Endothelial cell (in vitro differentiated cells): Measurements from ENCODE around the gene CAPN7. TPM values are rescaled to one million over a fixed set of nuclear protein-coding genes. Genes with fewer than 3 reads are reported as not detected.

Experiments used
- DNase-seq: peaks from one replicate; pipeline ENCODE4 v3.0.0; 2021; ENCODE audit warnings: low spot score
- H3K27ac Mint-ChIP-seq: one replicate; pipeline ENCODE4 v1.8.0; 2021; ENCODE audit warnings: mixed read lengths, inconsistent platforms; ENCODE audit not compliant: unreplicated experiment
- H3K27me3 Mint-ChIP-seq: one replicate; pipeline ENCODE4 v1.8.0; 2021; ENCODE audit warnings: mild to moderate bottlenecking, moderate library complexity, mixed read lengths, inconsistent platforms; ENCODE audit not compliant: unreplicated experiment
- H3K36me3 Mint-ChIP-seq: one replicate; pipeline ENCODE4 v1.8.0; 2021; ENCODE audit warnings: mild to moderate bottlenecking, low read depth, mixed read lengths, inconsistent platforms; ENCODE audit not compliant: unreplicated experiment
- H3K4me1 Mint-ChIP-seq: one replicate; pipeline ENCODE4 v1.8.0; 2021; ENCODE audit warnings: mild to moderate bottlenecking, mixed read lengths, inconsistent platforms; ENCODE audit not compliant: unreplicated experiment
- H3K4me3 Mint-ChIP-seq: one replicate; pipeline ENCODE4 v1.8.0; 2021; ENCODE audit warnings: mild to moderate bottlenecking, mixed read lengths, inconsistent platforms; ENCODE audit not compliant: unreplicated experiment
- H3K9me3 Mint-ChIP-seq: one replicate; pipeline ENCODE4 v1.8.0; 2021; ENCODE audit warnings: mixed read lengths, inconsistent platforms; ENCODE audit not compliant: unreplicated experiment
- CTCF ChIP-seq: fragments of 200-600 bp; sonication (generic); IDR thresholded peaks from one replicate; pipeline ENCODE4 v1.5.0; 2021; ENCODE audit warnings: antibody characterized with exemption; ENCODE audit not compliant: unreplicated experiment
- total RNA-seq: library from RNA; stranded (reverse); fragmentation: NEBNext Ultra II Directional; extraction: Animal tissue kit (Norgen Biotek cat#: 25700); gene quantifications from one replicate; pipeline ENCODE4 v1.2.1, GENCODE V29; 2021; ENCODE audit not compliant: unreplicated experiment

Gene CAPN7
- total RNA-seq, 1 donor from 2014 or later: 25.9 TPM

GRCh38 chr3:15221574-15222217 is 15.7 kb downstream of the CAPN7 start:
- H3K36me3 Mint-ChIP-seq: peaks cover 29% of the 10 kb centered on the region
- no peak overlapping the region for H3K4me3 Mint-ChIP-seq
- no peak for TF ChIP-seq CTCF
- DNase-seq: no peak
- H3K27me3 Mint-ChIP-seq: no peaks in the 10 kb centered on the region
- H3K4me1 Mint-ChIP-seq: no peaks in the 10 kb centered on the region
- no peaks in the 10 kb centered on the region for H3K9me3 Mint-ChIP-seq
- H3K27ac Mint-ChIP-seq: no peak overlapping the region

- no peaks in the 10 kb centered on the region for H3K27me3 Mint-ChIP-seq
- TF ChIP-seq CTCF: no peak
- no peaks in the 10 kb centered on the region for H3K4me1 Mint-ChIP-seq
- DNase-seq: no peak
- H3K27ac Mint-ChIP-seq: no peak overlapping the region
- peaks cover 19% of the 10 kb centered on the region for H3K36me3 Mint-ChIP-seq
- no peak overlapping the region for H3K4me3 Mint-ChIP-seq
- no peaks in the 10 kb centered on the region for H3K9me3 Mint-ChIP-seq
Measured at GRCh38 chr3:15223685-15224572, 17.9 kb downstream of the CAPN7 start.

- no peak overlapping the region for H3K4me3 Mint-ChIP-seq
- H3K9me3 Mint-ChIP-seq: no peaks in the 10 kb centered on the region
- no peak for DNase-seq
- no peaks in the 10 kb centered on the region for H3K4me1 Mint-ChIP-seq
- H3K27me3 Mint-ChIP-seq: no peaks in the 10 kb centered on the region
- no peak for TF ChIP-seq CTCF
- no peaks in the 10 kb centered on the region for H3K36me3 Mint-ChIP-seq
- no peak overlapping the region for H3K27ac Mint-ChIP-seq
Measured at GRCh38 chr3:15228147-15228546, 22.1 kb downstream of the CAPN7 start.

- TF ChIP-seq CTCF: no peak
- H3K27me3 Mint-ChIP-seq: no peaks in the 10 kb centered on the region
- peaks cover 5% of the 10 kb centered on the region for H3K36me3 Mint-ChIP-seq
- H3K9me3 Mint-ChIP-seq: no peaks in the 10 kb centered on the region
- no peak overlapping the region for H3K27ac Mint-ChIP-seq
- no peak for DNase-seq
- no peak overlapping the region for H3K4me3 Mint-ChIP-seq
- no peaks in the 10 kb centered on the region for H3K4me1 Mint-ChIP-seq
Measured at GRCh38 chr3:15229262-15229661, 23.2 kb downstream of the CAPN7 start.

- Mint-ChIP-seq H3K27me3 (no peaks in the 10 kb centered on the region), H3K36me3 (peaks cover 16% of the 10 kb centered on the region), H3K27ac (no peak overlapping the region), H3K4me3 (no peak overlapping the region), H3K4me1 (no peaks in the 10 kb centered on the region), H3K9me3 (no peaks in the 10 kb centered on the region)
- peak; percentile 24 for DNase-seq
- TF ChIP-seq CTCF: no peak
Measured at GRCh38 chr3:15241341-15241740, 35.3 kb downstream of the CAPN7 start.
